Smooth muscle cell (in vitro differentiated cells): ENCODE results near the gene ELFN1. TPM values are rescaled to one million over a fixed set of nuclear protein-coding genes. Genes with fewer than 3 reads are reported as not detected.

Experiments used
- DNase-seq: peaks from one replicate; lab custom pipeline; 2025; ENCODE audit not compliant: unreplicated experiment; lab: John Stamatoyannopoulos, UW
- H2AFZ ChIP-seq: fragments of 200-600 bp; sonication (generic); 2 replicates; pipeline ENCODE4 v1.6.0; 2016; ENCODE audit warnings: antibody characterized with exemption, low read depth, mild to moderate bottlenecking
- H3F3A ChIP-seq: fragments of 200-600 bp; sonication (generic); 2 replicates; pipeline ENCODE4 v1.6.0; 2017; ENCODE audit warnings: antibody characterized with exemption, low read depth
- H3K27ac ChIP-seq: fragments of 200-600 bp; sonication (generic); 2 replicates; pipeline ENCODE4 v1.5.1; 2016; ENCODE audit warnings: low read depth, mild to moderate bottlenecking
- H3K27me3 ChIP-seq: fragments of 200-600 bp; sonication (generic); 2 replicates; pipeline ENCODE4 v1.6.1; 2016; ENCODE audit warnings: low read depth, mild to moderate bottlenecking
- H3K36me3 ChIP-seq: fragments of 200-600 bp; sonication (generic); 2 replicates; pipeline ENCODE4 v1.5.1; 2016; ENCODE audit warnings: low read depth
- H3K4me1 ChIP-seq: fragments of 200-600 bp; sonication (generic); 2 replicates; pipeline ENCODE4 v1.5.1; 2016; ENCODE audit warnings: low read depth
- H3K4me2 ChIP-seq: fragments of 200-600 bp; sonication (generic); 2 replicates; pipeline ENCODE4 v1.6.0; 2016; ENCODE audit warnings: mild to moderate bottlenecking
- H3K4me3 ChIP-seq: fragments of 200-600 bp; sonication (generic); 2 replicates; pipeline ENCODE4 v1.5.1; 2016; ENCODE audit warnings: mild to moderate bottlenecking
- H3K79me2 ChIP-seq: fragments of 200-600 bp; sonication (generic); 2 replicates; pipeline ENCODE4 v1.6.0; 2016; ENCODE audit warnings: low read depth, mild to moderate bottlenecking
- H3K9ac ChIP-seq: fragments of 200-600 bp; sonication (generic); 2 replicates; pipeline ENCODE4 v1.6.0; 2016; ENCODE audit warnings: low read depth
- H3K9me3 ChIP-seq: fragments of 200-600 bp; sonication (generic); replicated peaks from 2 replicates; pipeline ENCODE4 v1.5.1; 2016; ENCODE audit warnings: low read depth
- H4K20me1 ChIP-seq: fragments of 200-600 bp; sonication (generic); 2 replicates; pipeline ENCODE4 v1.6.0; 2016; ENCODE audit warnings: low read depth
- WGBS: methylation state at CpG from one replicate; pipeline ENCODE4 v1.1.7; 2016; ENCODE audit warnings: low lambda C conversion rate; 5-methylcytosine and 5-hydroxymethylcytosine counted together
- polyA plus RNA-seq: library from polyadenylated mRNA; unstranded; fragments of >200 nt; fragmentation: Nextera tagmentation; extraction: Ambion mirVana; gene quantifications from 2 replicates; pipeline ENCODE4 v1.2.1, GENCODE V29; 2016
- total RNA-seq: library from RNA; depleted of rRNA; stranded (reverse); fragments of >200 nt; gene quantifications from 2 replicates; pipeline ENCODE4 v1.2.3, GENCODE V29; 2014
- TF ChIP-seq, protein P1 (sequence below): fragments of 200-600 bp; sonication (generic); IDR thresholded peaks from 2 replicates; pipeline ENCODE4 v1.5.1; 2017; ENCODE audit warnings: borderline replicate concordance, mild to moderate bottlenecking, antibody characterized with exemption; ENCODE audit not compliant: insufficient read depth, poor library complexity, severe bottlenecking

ELFN1 gene
- total and polyA plus RNA-seq, 2 experiments from 2014 or later = 4.2 to 6.2 TPM

DNA sequence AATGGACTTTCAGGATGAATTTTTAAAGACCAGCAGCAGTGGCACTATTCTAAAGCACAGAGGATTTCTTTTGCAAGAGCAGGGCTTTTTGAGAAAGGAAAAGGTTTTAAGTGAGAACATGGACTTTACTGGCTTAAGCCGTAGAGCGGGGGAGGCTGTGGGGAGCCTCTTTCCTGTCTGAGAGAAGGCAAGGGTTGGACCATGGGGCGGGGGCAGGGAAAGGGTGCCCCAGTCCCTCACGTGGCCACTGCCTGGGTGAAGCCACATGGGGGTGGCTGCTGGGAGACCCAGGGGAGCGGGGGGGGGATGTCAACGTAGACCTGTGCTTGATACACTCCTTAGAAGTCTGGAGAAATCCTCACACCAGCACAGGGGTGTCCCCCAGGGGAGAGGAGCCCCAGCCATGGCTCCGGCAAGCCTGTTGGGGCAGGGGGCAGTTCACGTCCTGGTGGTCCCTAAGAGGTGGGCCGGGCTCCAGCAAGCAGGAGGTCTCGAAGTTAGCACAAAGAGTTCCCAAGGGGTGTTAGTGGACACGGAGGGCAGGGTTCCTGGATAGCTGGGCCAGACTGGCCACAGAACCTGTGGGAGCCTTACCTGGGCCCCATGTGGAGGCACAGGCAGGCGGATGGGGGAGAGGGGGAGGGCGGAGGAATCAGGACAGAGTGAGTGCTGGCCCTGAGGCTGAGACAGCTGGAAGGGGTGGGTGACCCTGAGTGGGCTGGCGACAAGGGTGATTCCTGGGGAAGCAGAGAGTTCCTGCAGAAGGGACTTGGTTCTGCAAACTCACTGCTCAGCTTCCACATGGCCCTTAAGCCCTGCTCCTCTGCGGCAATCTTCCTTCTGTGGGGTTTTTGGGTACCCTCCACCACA, 36.9 kb upstream of the ELFN1 start:
- Histone ChIP-seq H3K4me2 (no peak overlapping the region), H4K20me1 (no peaks in the 10 kb centered on the region), H3K4me3 (no peak overlapping the region), H2AFZ (no peak overlapping the region), H3K9ac (no peak overlapping the region), H3K79me2 (no peaks in the 10 kb centered on the region), H3F3A (no peaks in the 10 kb centered on the region), H3K9me3 (peaks cover 5% of the 10 kb centered on the region), H3K27ac (no peak overlapping the region), H3K4me1 (no peaks in the 10 kb centered on the region), H3K36me3 (no peaks in the 10 kb centered on the region), H3K27me3 (no peaks in the 10 kb centered on the region)
- 78% methylated on average over 10 of the region's 15 CpGs for WGBS
- no peak for DNase-seq
- TF ChIP-seq, protein P1, sequence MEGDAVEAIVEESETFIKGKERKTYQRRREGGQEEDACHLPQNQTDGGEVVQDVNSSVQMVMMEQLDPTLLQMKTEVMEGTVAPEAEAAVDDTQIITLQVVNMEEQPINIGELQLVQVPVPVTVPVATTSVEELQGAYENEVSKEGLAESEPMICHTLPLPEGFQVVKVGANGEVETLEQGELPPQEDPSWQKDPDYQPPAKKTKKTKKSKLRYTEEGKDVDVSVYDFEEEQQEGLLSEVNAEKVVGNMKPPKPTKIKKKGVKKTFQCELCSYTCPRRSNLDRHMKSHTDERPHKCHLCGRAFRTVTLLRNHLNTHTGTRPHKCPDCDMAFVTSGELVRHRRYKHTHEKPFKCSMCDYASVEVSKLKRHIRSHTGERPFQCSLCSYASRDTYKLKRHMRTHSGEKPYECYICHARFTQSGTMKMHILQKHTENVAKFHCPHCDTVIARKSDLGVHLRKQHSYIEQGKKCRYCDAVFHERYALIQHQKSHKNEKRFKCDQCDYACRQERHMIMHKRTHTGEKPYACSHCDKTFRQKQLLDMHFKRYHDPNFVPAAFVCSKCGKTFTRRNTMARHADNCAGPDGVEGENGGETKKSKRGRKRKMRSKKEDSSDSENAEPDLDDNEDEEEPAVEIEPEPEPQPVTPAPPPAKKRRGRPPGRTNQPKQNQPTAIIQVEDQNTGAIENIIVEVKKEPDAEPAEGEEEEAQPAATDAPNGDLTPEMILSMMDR = no peak

- TF ChIP-seq, protein P1 = no peak
- DNase-seq = no peak
- H3K9me3 ChIP-seq = peaks cover 5% of the 10 kb centered on the region
- 89% methylated on average over 1 of the region's 1 CpG for WGBS
- no peak overlapping the region for H3K9ac ChIP-seq
- H3K4me2 ChIP-seq = no peak overlapping the region
- H3K27ac ChIP-seq = no peak overlapping the region
- no peak overlapping the region for H3K4me3 ChIP-seq
- no peaks in the 10 kb centered on the region for H3K4me1 ChIP-seq
- H3K36me3 ChIP-seq = no peaks in the 10 kb centered on the region
- no peaks in the 10 kb centered on the region for H4K20me1 ChIP-seq
- no peaks in the 10 kb centered on the region for H3F3A ChIP-seq
- H3K27me3 ChIP-seq = no peaks in the 10 kb centered on the region
- H2AFZ ChIP-seq = no peak overlapping the region
- H3K79me2 ChIP-seq = no peaks in the 10 kb centered on the region
Observed at GRCh38 chr7:1635401-1635800, 34.7 kb upstream of the ELFN1 start.

DNA sequence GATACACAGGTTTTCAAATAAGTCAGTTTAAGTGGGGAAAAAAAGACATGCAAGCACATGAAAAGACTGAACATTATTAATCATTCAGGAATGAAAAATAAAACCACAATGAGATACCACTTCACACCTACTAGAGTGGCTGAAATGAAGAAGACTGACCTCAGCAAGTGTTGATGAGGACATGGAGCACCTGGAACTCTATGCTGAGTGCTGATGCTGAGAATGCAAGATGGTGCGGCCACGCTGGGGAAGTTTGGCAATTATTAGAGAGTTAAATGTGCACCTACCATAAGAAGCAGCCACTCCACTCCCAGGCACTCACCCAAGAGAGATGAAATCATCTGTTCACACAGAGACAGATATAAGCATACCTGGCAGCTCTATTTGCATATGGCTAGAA, 32.9 kb upstream of the ELFN1 start:
- Histone ChIP-seq H3K36me3 (no peaks in the 10 kb centered on the region), H3F3A (no peaks in the 10 kb centered on the region), H3K27me3 (no peaks in the 10 kb centered on the region), H3K27ac (no peak overlapping the region), H3K4me1 (no peaks in the 10 kb centered on the region), H2AFZ (no peak overlapping the region), H3K9me3 (peaks cover 5% of the 10 kb centered on the region), H4K20me1 (no peaks in the 10 kb centered on the region), H3K9ac (no peak overlapping the region), H3K79me2 (no peaks in the 10 kb centered on the region), H3K4me2 (no peak overlapping the region), H3K4me3 (no peak overlapping the region)
- 100% methylated on average over 2 of the region's 2 CpGs for WGBS
- no peak for DNase-seq
- TF ChIP-seq, protein P1 = no peak
